Measurements from ENCODE around the gene YTHDC2.

DNA sequence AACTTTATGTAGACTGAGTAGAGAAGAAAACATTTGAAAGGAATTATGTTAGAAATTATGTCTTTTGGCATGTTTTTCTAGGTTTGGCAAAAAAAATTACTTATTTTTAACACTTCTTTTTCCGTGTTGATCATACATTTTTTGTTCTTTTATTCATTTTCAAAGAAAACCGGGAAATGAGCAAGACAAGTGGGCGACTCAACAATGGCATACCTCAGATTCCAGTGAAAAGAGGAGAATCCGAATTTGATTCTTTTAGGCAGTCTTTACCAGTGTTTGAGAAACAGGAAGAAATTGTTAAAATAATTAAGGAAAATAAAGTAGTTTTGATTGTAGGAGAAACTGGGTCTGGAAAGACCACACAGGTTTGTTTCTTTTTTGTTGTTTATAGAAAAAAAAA is 12.9 kb downstream of the YTHDC2 start:
- TF ChIP-seq CTCF (IDR thresholded peaks at IDR 0.05) (no peak), EP300 (IDR thresholded peaks at IDR 0.05) (no peak), POLR2A (IDR thresholded peaks at IDR 0.05) (no peak), POLR2AphosphoS5 (IDR thresholded peaks at IDR 0.05) (no peak)

Measured in stomach (tissue), 4 donors.